IMR-90 (cell line): Measurements from ENCODE around the gene RHOH. TPM values are rescaled to one million over a fixed set of nuclear protein-coding genes. Genes with fewer than 3 reads are reported as not detected.

ENCODE experiments used
- ATAC-seq: fragments of 200-7000 bp; cut with Tn5 transposase; 2 replicates; pipeline ENCODE4 v1.9.1; 2020; ENCODE audit warnings: low read depth, mild to moderate bottlenecking, moderate library complexity
- BruUV-seq: library from RNA; stranded (reverse); fragments of 400-500 nt; replicated peaks from 2 replicates; lab custom pipeline; 2021; lab: Mats Ljungman, UMichigan
- CTCF ChIA-PET: fragments of 300-600 bp; formaldehyde crosslinking; extraction: SDS; loops from one replicate; lab custom pipeline; 2021; ENCODE audit warnings: antibody characterized with exemption; lab: Yijun Ruan, JAX
- POLR2A ChIA-PET: fragments of 300-600 bp; sonication (Branson Sonifier 250); formaldehyde crosslinking; loops from one replicate; lab custom pipeline; 2022; ENCODE audit warnings: antibody characterized with exemption; ENCODE audit not compliant: unreplicated experiment; lab: Charles Lee
- DNase-seq: peaks from one replicate; pipeline ENCODE4 v3.0.0; 2013
- H2AFZ ChIP-seq: replicated peaks from 2 replicates; pipeline ENCODE3; 2013; ENCODE audit warnings: low read length, mild to moderate bottlenecking; ENCODE audit not compliant: poor library complexity
- H2AK5ac ChIP-seq: 2 replicates; pipeline ENCODE4 v1.6.1; 2013; ENCODE audit warnings: low read depth, low read length, inconsistent platforms
- H2AK9ac ChIP-seq: replicated peaks from 2 replicates; pipeline ENCODE3; 2013; ENCODE audit warnings: mild to moderate bottlenecking, low read depth, low read length, moderate library complexity; ENCODE audit not compliant: poor library complexity
- H2BK120ac ChIP-seq: 2 replicates; pipeline ENCODE4 v1.6.1; 2013; ENCODE audit warnings: low read depth, low read length, inconsistent platforms
- H2BK15ac ChIP-seq: 3 replicates; pipeline ENCODE4 v1.6.1; 2013; ENCODE audit warnings: low read depth, low read length, inconsistent platforms
- H2BK20ac ChIP-seq: 2 replicates; pipeline ENCODE4 v1.6.1; 2013; ENCODE audit warnings: low read depth, mild to moderate bottlenecking, inconsistent platforms, low read length, moderate library complexity
- H2BK5ac ChIP-seq: 2 replicates; pipeline ENCODE4 v1.6.1; 2013; ENCODE audit warnings: mild to moderate bottlenecking, low read depth, low read length, inconsistent platforms; ENCODE audit not compliant: poor library complexity, severe bottlenecking
- H3K14ac ChIP-seq: replicated peaks from 2 replicates; pipeline ENCODE4 v1.6.1; 2013; ENCODE audit warnings: low read depth, low read length, inconsistent platforms
- H3K18ac ChIP-seq: 2 replicates; pipeline ENCODE4 v1.6.1; 2013; ENCODE audit warnings: low read depth, low read length, control low read depth
- H3K23ac ChIP-seq: 2 replicates; pipeline ENCODE4 v1.6.1; 2013; ENCODE audit warnings: low read depth, low read length, inconsistent platforms
- H3K27ac ChIP-seq: 2 replicates; pipeline ENCODE4 v1.5.1; 2013; ENCODE audit warnings: mild to moderate bottlenecking, control low read depth, low read length; ENCODE audit not compliant: insufficient read depth
- H3K27me3 ChIP-seq: 2 replicates; pipeline ENCODE4 v1.6.1; 2013; ENCODE audit warnings: low read length; ENCODE audit not compliant: control insufficient read depth, insufficient read depth
- H3K36me3 ChIP-seq: 2 replicates; pipeline ENCODE4 v1.6.1; 2013; ENCODE audit warnings: low read length, mixed read lengths; ENCODE audit not compliant: control insufficient read depth, insufficient read depth
- H3K4ac ChIP-seq: 2 replicates; pipeline ENCODE4 v1.6.1; 2013; ENCODE audit warnings: low read depth, low read length, inconsistent platforms
- H3K4me1 ChIP-seq: 2 replicates; pipeline ENCODE4 v1.6.1; 2013; ENCODE audit warnings: low read length, mixed read lengths; ENCODE audit not compliant: control insufficient read depth, insufficient read depth
- H3K4me2 ChIP-seq: 2 replicates; pipeline ENCODE4 v1.6.1; 2013; ENCODE audit warnings: low read depth, mild to moderate bottlenecking, control low read depth, low read length, moderate library complexity
- H3K4me3 ChIP-seq: 2 replicates; pipeline ENCODE4 v1.5.1; 2013; ENCODE audit warnings: low read depth, mild to moderate bottlenecking, control low read depth, low read length, moderate library complexity; ENCODE audit not compliant: insufficient read depth
- H3K56ac ChIP-seq: 2 replicates; pipeline ENCODE4 v1.6.1; 2013; ENCODE audit warnings: low read length, inconsistent platforms; ENCODE audit not compliant: insufficient read depth; ENCODE audit errors: extremely low read depth
- H3K79me1 ChIP-seq, 2 experiments: 2 replicates each; pipeline ENCODE4 v1.6.1; 2013; ENCODE audit warnings: low read length in 2 of 2, inconsistent platforms in 1 of 2, low read depth in 1 of 2
- H3K9ac ChIP-seq: 2 replicates; pipeline ENCODE4 v1.6.1; 2013; ENCODE audit warnings: low read depth, low read length, control low read depth
- H3K9me1 ChIP-seq: 2 replicates; pipeline ENCODE4 v1.6.1; 2013; ENCODE audit warnings: low read length, inconsistent platforms; ENCODE audit not compliant: insufficient read depth
- H3K9me3 ChIP-seq: 2 replicates; pipeline ENCODE4 v1.6.1; 2013; ENCODE audit warnings: low read length; ENCODE audit not compliant: control insufficient read depth, insufficient read depth
- H4K20me1 ChIP-seq: 2 replicates; pipeline ENCODE4 v1.6.1; 2013; ENCODE audit warnings: low read length, inconsistent platforms; ENCODE audit not compliant: insufficient read depth
- H4K5ac ChIP-seq: 2 replicates; pipeline ENCODE4 v1.6.1; 2013; ENCODE audit warnings: mild to moderate bottlenecking, low read depth, low read length, control low read depth
- H4K8ac ChIP-seq, 2 experiments: 2 replicates each; pipeline ENCODE4 v1.6.1; 2013; ENCODE audit warnings: low read depth in 2 of 2, low read length in 2 of 2, control low read depth in 1 of 2, inconsistent platforms in 1 of 2
- H4K91ac ChIP-seq: 2 replicates; pipeline ENCODE4 v1.6.1; 2013; ENCODE audit warnings: low read depth, low read length, inconsistent platforms; ENCODE audit not compliant: insufficient read depth
- BHLHE40 ChIP-seq: fragments of 150-350 bp; IDR thresholded peaks from 2 replicates; pipeline ENCODE4 v1.6.1; 2016; ENCODE audit warnings: mild to moderate bottlenecking, low read depth, low read length
- CEBPB ChIP-seq: IDR thresholded peaks from 2 replicates; pipeline ENCODE4 v1.6.1; 2012; ENCODE audit warnings: low read depth, low read length, improper control_type of control experiment
- CHD1 ChIP-seq: IDR thresholded peaks from 2 replicates; pipeline ENCODE4 v1.6.1; 2012; ENCODE audit warnings: low read depth, low read length, improper control_type of control experiment
- CTCF ChIP-seq: conservative IDR thresholded peaks from 2 replicates; pipeline ENCODE4 v1.5.1; 2012; ENCODE audit warnings: mild to moderate bottlenecking, low read depth, low read length, improper control_type of control experiment
- ELK1 ChIP-seq: fragments of 150-350 bp; IDR thresholded peaks from 2 replicates; pipeline ENCODE4 v1.6.1; 2016; ENCODE audit warnings: low read depth, mild to moderate bottlenecking, low read length, moderate library complexity, borderline replicate concordance
- FOS ChIP-seq: fragments of 150-350 bp; IDR thresholded peaks from 2 replicates; pipeline ENCODE4 v1.6.1; 2016; ENCODE audit warnings: low read depth, low read length
- MAFK ChIP-seq: IDR thresholded peaks from 2 replicates; pipeline ENCODE4 v1.6.1; 2012; ENCODE audit warnings: low read depth, low read length, improper control_type of control experiment
- MAZ ChIP-seq: IDR thresholded peaks from 2 replicates; pipeline ENCODE4 v1.6.1; 2012; ENCODE audit warnings: low read depth, mild to moderate bottlenecking, low read length, improper control_type of control experiment, moderate library complexity, borderline replicate concordance
- MXI1 ChIP-seq: IDR thresholded peaks from 2 replicates; pipeline ENCODE4 v1.6.1; 2012; ENCODE audit warnings: low read depth, mild to moderate bottlenecking, low read length, moderate library complexity, borderline replicate concordance
- NFE2L2 ChIP-seq: fragments of 150-350 bp; IDR thresholded peaks from 2 replicates; pipeline ENCODE4 v1.6.1; 2016; ENCODE audit warnings: low read depth, mild to moderate bottlenecking, low read length
- POLR2A ChIP-seq: IDR thresholded peaks from 2 replicates; pipeline ENCODE4 v1.6.1; 2012; ENCODE audit warnings: mild to moderate bottlenecking, low read depth, low read length
- RAD21 ChIP-seq: IDR thresholded peaks from 2 replicates; pipeline ENCODE4 v1.6.1; 2012; ENCODE audit warnings: low read length, improper control_type of control experiment
- RCOR1 ChIP-seq: IDR thresholded peaks from 2 replicates; pipeline ENCODE4 v1.6.1; 2012; ENCODE audit warnings: mild to moderate bottlenecking, low read length, improper control_type of control experiment; ENCODE audit not compliant: insufficient replicate concordance
- RFX5 ChIP-seq: IDR thresholded peaks from 2 replicates; pipeline ENCODE4 v1.8.0; 2012; ENCODE audit warnings: low read depth, mild to moderate bottlenecking, low read length, moderate library complexity
- SMC3 ChIP-seq: fragments of 150-350 bp; IDR thresholded peaks from 2 replicates; pipeline ENCODE4 v1.6.1; 2016; ENCODE audit warnings: low read depth, mild to moderate bottlenecking, antibody characterized with exemption, low read length, moderate library complexity
- USF2 ChIP-seq: fragments of 150-350 bp; IDR thresholded peaks from 2 replicates; pipeline ENCODE4 v1.6.1; 2017; ENCODE audit warnings: mild to moderate bottlenecking, antibody characterized with exemption, low read length, low read depth
- WGBS, 2 experiments: methylation state at CpG; one replicate each; pipeline versions ENCODE4 v1.1.5 to v1.1.7; 2013; ENCODE audit warnings: missing lambda C conversion rate in 2 of 2; ENCODE audit not compliant: insufficient read length in 1 of 2; ENCODE audit errors: extremely low coverage in 2 of 2; 5-methylcytosine and 5-hydroxymethylcytosine counted together
- dilution Hi-C: fragments of 300-500 bp; cut with HindIII; formaldehyde crosslinking; loops from one replicate; pipeline ENCODE4 v1.14.3; 2018; ENCODE audit warnings: low sequenced_read_pairs; ENCODE audit not compliant: unreplicated experiment
- in situ Hi-C: fragments of 300-500 bp; cut with MboI; formaldehyde crosslinking; loops from 3 replicates; pipeline ENCODE4 v1.14.3; 2019; ENCODE audit warnings: low sequenced_read_pairs, inconsistent platforms, mixed read lengths
- intact Hi-C: fragments of 100-400 bp; cut with micrococcal nuclease; formaldehyde crosslinking; loops from 2 replicates; pipeline ENCODE4 v1.10.0; 2022
- polyA plus RNA-seq, 3 experiments: library from polyadenylated mRNA; depleted of rRNA; stranded (reverse); fragments of >200 nt; gene quantifications; 2 replicates each; pipeline ENCODE4 v1.2.3, GENCODE V29; 2012; ENCODE audit warnings: low replicate concordance in 1 of 3
- total RNA-seq: library from RNA; depleted of rRNA; stranded (reverse); fragments of >200 nt; gene quantifications from 2 replicates; pipeline ENCODE4 v1.2.3, GENCODE V29; 2012

RHOH gene
- total and polyA plus RNA-seq, 2 of the 4 experiments (the other 2 are of a cell fraction), result not detected

GRCh38 chr4:40221744-40222143 is 24.9 kb downstream of the RHOH start:
- no peaks in the 10 kb centered on the region for H4K20me1 ChIP-seq
- 40% methylated on average over 1 of the region's 1 CpG; no CpG with 5 or more reads in 1 of the 2 experiments for WGBS, 2 experiments
- no peak overlapping the region for H2AK5ac ChIP-seq
- H2AFZ ChIP-seq, result no peak overlapping the region
- H3K36me3 ChIP-seq, result no peaks in the 10 kb centered on the region
- no peak for TF ChIP-seq BHLHE40
- TF ChIP-seq POLR2A, result no peak
- TF ChIP-seq CEBPB, result no peak
- TF ChIP-seq SMC3, result no peak
- TF ChIP-seq MAZ, result no peak
- TF ChIP-seq RCOR1, result no peak
- TF ChIP-seq MAFK, result no peak
- no peak for TF ChIP-seq CHD1
- no peak for TF ChIP-seq RAD21
- TF ChIP-seq RFX5, result no peak
- no peak for TF ChIP-seq NFE2L2
- TF ChIP-seq ELK1, result no peak
- TF ChIP-seq FOS, result no peak
- TF ChIP-seq CTCF, result no peak
- no peak for TF ChIP-seq USF2
- no peak for TF ChIP-seq MXI1
- no peak overlapping the region for H3K4me2 ChIP-seq
- ChIA-PET CTCF (no interaction called here), POLR2A (no interaction called here)
- BruUV-seq, result no TSS peak
- H2BK15ac ChIP-seq, result no peak overlapping the region
- in situ Hi-C loops, result no loop called here
- no peak overlapping the region for H3K56ac ChIP-seq
- H3K18ac ChIP-seq, result no peak overlapping the region
- intact Hi-C loops, result no loop called here
- no peak overlapping the region for H3K4me3 ChIP-seq
- no peaks in the 10 kb centered on the region for H3K4me1 ChIP-seq
- ATAC-seq, result no peak
- no peak overlapping the region for H4K8ac ChIP-seq
- H2AK9ac ChIP-seq, result no peak overlapping the region
- H3K9ac ChIP-seq, result no peak overlapping the region
- no peak for DNase-seq
- H4K91ac ChIP-seq, result no peak overlapping the region
- H3K79me1 ChIP-seq, result no peaks in the 10 kb centered on the region
- H2BK20ac ChIP-seq, result no peak overlapping the region
- H3K9me3 ChIP-seq, result peaks cover 3% of the 10 kb centered on the region; the same call in 1 of the 2 replicates
- H3K23ac ChIP-seq, result no peak overlapping the region
- no peak overlapping the region for H4K5ac ChIP-seq
- no peak overlapping the region for H2BK120ac ChIP-seq
- no peaks in the 10 kb centered on the region for H3K9me1 ChIP-seq
- dilution Hi-C loops, result no loop called here
- no peak overlapping the region for H3K14ac ChIP-seq
- H3K27me3 ChIP-seq, result peaks cover 2% of the 10 kb centered on the region; the same call in 1 of the 2 replicates
- H3K4ac ChIP-seq, result no peak overlapping the region
- H3K27ac ChIP-seq, result no peak overlapping the region
- no peak overlapping the region for H2BK5ac ChIP-seq
